ENCODE results near the gene PLA2G15. TPM values are rescaled to one million over a fixed set of nuclear protein-coding genes. Genes with fewer than 3 reads are reported as not detected.

The PLA2G15 gene
- total RNA-seq, 1 donor from 2014 or later: 21.9 TPM

DNA sequence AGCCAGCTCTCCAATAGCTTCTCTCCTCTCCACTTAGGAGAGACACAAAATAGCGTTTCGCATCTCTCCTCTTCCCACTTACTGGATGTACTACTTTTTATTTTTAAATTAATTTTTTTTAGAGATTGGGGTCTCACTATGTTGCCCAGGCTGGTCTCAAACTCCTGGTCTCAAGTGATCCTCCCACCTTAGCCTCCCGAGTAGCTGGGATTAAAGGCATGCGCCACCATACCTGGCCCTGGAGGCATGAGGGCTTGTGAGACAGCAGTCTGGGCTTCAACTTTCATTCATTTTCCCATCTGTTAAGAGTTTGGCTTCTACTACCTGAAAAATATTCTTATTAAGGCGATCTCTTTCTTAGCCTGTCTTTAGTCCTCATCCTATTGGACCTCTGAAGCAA, 47.3 kb downstream of the PLA2G15 start:
- Histone ChIP-seq H3K27ac (no peak overlapping the region), H3K9me3 (no peaks in the 10 kb centered on the region), H3K4me1 (peaks cover 17 to 26% of the 10 kb centered on the region in 2 donors), H3K36me3 (peaks cover 62 to 71% of the 10 kb centered on the region in 2 donors), H3K4me3 (no peak overlapping the region), H3K27me3 (no peaks in the 10 kb centered on the region)
- TF ChIP-seq, protein P1, sequence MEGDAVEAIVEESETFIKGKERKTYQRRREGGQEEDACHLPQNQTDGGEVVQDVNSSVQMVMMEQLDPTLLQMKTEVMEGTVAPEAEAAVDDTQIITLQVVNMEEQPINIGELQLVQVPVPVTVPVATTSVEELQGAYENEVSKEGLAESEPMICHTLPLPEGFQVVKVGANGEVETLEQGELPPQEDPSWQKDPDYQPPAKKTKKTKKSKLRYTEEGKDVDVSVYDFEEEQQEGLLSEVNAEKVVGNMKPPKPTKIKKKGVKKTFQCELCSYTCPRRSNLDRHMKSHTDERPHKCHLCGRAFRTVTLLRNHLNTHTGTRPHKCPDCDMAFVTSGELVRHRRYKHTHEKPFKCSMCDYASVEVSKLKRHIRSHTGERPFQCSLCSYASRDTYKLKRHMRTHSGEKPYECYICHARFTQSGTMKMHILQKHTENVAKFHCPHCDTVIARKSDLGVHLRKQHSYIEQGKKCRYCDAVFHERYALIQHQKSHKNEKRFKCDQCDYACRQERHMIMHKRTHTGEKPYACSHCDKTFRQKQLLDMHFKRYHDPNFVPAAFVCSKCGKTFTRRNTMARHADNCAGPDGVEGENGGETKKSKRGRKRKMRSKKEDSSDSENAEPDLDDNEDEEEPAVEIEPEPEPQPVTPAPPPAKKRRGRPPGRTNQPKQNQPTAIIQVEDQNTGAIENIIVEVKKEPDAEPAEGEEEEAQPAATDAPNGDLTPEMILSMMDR (IDR thresholded peaks at IDR 0.05): no peak
- intact Hi-C loops (cut with DNase I): no loop called here
- no peak for DNase-seq (ENCODE audit: low spot score in 2 of 2)

DNA sequence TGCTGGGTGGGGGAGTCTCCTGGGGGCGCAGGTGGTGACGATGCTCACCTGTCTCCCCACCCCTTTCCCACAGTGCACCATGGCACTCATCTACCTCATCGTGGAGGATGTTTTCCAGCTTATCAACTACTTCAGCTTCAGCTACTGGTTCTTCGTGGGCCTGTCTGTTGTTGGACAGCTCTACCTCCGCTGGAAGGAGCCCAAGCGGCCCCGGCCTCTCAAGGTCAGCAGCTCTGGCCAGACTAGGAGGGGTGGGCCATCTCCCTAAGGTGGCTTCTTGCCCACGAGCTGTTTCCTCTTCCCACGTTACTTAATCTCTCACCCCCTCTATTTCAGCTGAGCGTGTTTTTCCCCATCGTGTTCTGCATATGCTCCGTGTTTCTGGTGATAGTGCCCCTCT, 51.1 kb downstream of the PLA2G15 start:
- Histone ChIP-seq H3K9me3 (no peaks in the 10 kb centered on the region), H3K27me3 (no peaks in the 10 kb centered on the region), H3K4me1 (no peaks in the 10 kb centered on the region), H3K27ac (no peak overlapping the region), H3K4me3 (no peak overlapping the region), H3K36me3 (peaks cover 81 to 97% of the 10 kb centered on the region in 2 donors)
- no peak for DNase-seq (ENCODE audit: low spot score in 2 of 2)
- intact Hi-C loops (cut with DNase I): no loop called here
- TF ChIP-seq, protein P1 (IDR thresholded peaks at IDR 0.05): no peak

DNA sequence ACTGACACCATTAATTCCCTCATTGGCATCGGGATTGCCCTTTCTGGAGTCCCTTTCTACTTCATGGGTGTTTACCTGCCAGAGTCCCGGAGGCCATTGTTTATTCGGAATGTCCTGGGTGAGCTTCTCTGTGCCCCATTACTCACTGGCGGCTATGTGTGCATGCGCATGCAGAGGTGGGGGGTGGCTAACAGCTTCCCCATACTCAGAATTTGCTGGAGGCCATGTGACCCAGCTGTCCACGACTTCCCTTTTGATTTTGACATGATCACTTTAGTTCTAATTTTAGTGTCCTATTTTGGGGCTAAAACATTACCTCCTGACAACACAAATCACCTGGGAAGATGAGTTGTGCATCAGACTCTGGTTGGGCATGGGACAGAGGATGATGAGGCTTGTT, 51.5 kb downstream of the PLA2G15 start:
- Histone ChIP-seq H3K9me3 (no peaks in the 10 kb centered on the region), H3K27me3 (no peaks in the 10 kb centered on the region), H3K27ac (no peak overlapping the region), H3K4me1 (no peaks in the 10 kb centered on the region), H3K36me3 (peaks cover 79 to 97% of the 10 kb centered on the region in 2 donors), H3K4me3 (no peak overlapping the region)
- TF ChIP-seq, protein P1 (IDR thresholded peaks at IDR 0.05): no peak
- intact Hi-C loops (cut with DNase I): no loop called here
- DNase-seq (ENCODE audit: low spot score in 2 of 2): no peak

- DNase-seq (ENCODE audit: low spot score in 2 of 2): no peak
- Histone ChIP-seq H3K36me3 (peaks cover 82 to 97% of the 10 kb centered on the region in 2 donors), H3K4me1 (no peaks in the 10 kb centered on the region), H3K27ac (peak overlapping the region in 1 of 2 donors; percentile 34), H3K27me3 (no peaks in the 10 kb centered on the region), H3K4me3 (no peak overlapping the region), H3K9me3 (no peaks in the 10 kb centered on the region)
- intact Hi-C loops (cut with DNase I): no loop called here
- TF ChIP-seq, protein P1 (IDR thresholded peaks at IDR 0.05): no peak
Measured at GRCh38 chr16:68297908-68298307, 52.7 kb downstream of the PLA2G15 start.

- DNase-seq (ENCODE audit: low spot score in 2 of 2): no peak
- intact Hi-C loops (cut with DNase I): no loop called here
- TF ChIP-seq, protein P1 (IDR thresholded peaks at IDR 0.05): no peak
- peak overlapping the region in 1 of 2 donors; percentile 34 for H3K27ac ChIP-seq
- no peak overlapping the region for H3K4me3 ChIP-seq
- no peaks in the 10 kb centered on the region for H3K9me3 ChIP-seq
- no peaks in the 10 kb centered on the region for H3K4me1 ChIP-seq
- H3K36me3 ChIP-seq: peaks cover 82 to 97% of the 10 kb centered on the region in 2 donors
- H3K27me3 ChIP-seq: no peaks in the 10 kb centered on the region
Measured at GRCh38 chr16:68298312-68298711, 53.1 kb downstream of the PLA2G15 start.

All from ascending aorta (tissue), 2 donors.